ENCODE measurements around the gene VCP. TPM values are rescaled to one million over a fixed set of nuclear protein-coding genes. Genes with fewer than 3 reads are reported as not detected.

Gene VCP
- total RNA-seq, 1 donor from 2014 or later: 397 TPM

- TF ChIP-seq CTCF (IDR thresholded peaks at IDR 0.05; ENCODE audit: unreplicated experiment): no peak
- no peak overlapping the region for H3K27ac Mint-ChIP-seq (ENCODE audit: unreplicated experiment)
- peaks cover 6% of the 10 kb centered on the region for H3K4me1 Mint-ChIP-seq (ENCODE audit: unreplicated experiment)
- H3K36me3 Mint-ChIP-seq (ENCODE audit: low read depth, unreplicated experiment): peaks cover 30% of the 10 kb centered on the region
- H3K27me3 Mint-ChIP-seq (ENCODE audit: unreplicated experiment): peaks cover 6% of the 10 kb centered on the region
- H3K4me3 Mint-ChIP-seq (ENCODE audit: unreplicated experiment): no peak overlapping the region
- no peaks in the 10 kb centered on the region for H3K9me3 Mint-ChIP-seq (ENCODE audit: unreplicated experiment)
- no peak for DNase-seq (ENCODE audit: low spot score)
Measured at GRCh38 chr9:35091536-35091935, 19.1 kb upstream of the VCP start.

- no peaks in the 10 kb centered on the region for H3K9me3 Mint-ChIP-seq (ENCODE audit: unreplicated experiment)
- peaks cover 26% of the 10 kb centered on the region for H3K36me3 Mint-ChIP-seq (ENCODE audit: low read depth, unreplicated experiment)
- no peaks in the 10 kb centered on the region for H3K4me1 Mint-ChIP-seq (ENCODE audit: unreplicated experiment)
- H3K4me3 Mint-ChIP-seq (ENCODE audit: unreplicated experiment): no peak overlapping the region
- peaks cover 6% of the 10 kb centered on the region for H3K27me3 Mint-ChIP-seq (ENCODE audit: unreplicated experiment)
- DNase-seq (ENCODE audit: low spot score): no peak
- TF ChIP-seq CTCF (IDR thresholded peaks at IDR 0.05; ENCODE audit: unreplicated experiment): no peak
- peak overlapping the region; percentile 71 for H3K27ac Mint-ChIP-seq (ENCODE audit: unreplicated experiment)
Measured at GRCh38 chr9:35089434-35089833, 17.0 kb upstream of the VCP start.

GRCh38 chr9:35085078-35085477 lies 12.7 kb upstream of the VCP start:
- no peak for TF ChIP-seq CTCF (IDR thresholded peaks at IDR 0.05; ENCODE audit: unreplicated experiment)
- Mint-ChIP-seq H3K27me3 (ENCODE audit: unreplicated experiment) (peaks cover 9% of the 10 kb centered on the region), H3K4me3 (ENCODE audit: unreplicated experiment) (no peak overlapping the region), H3K27ac (ENCODE audit: unreplicated experiment) (no peak overlapping the region), H3K4me1 (ENCODE audit: unreplicated experiment) (peaks cover under 1% of the 10 kb centered on the region), H3K9me3 (ENCODE audit: unreplicated experiment) (no peaks in the 10 kb centered on the region), H3K36me3 (ENCODE audit: low read depth, unreplicated experiment) (peaks cover 15% of the 10 kb centered on the region)
- DNase-seq (ENCODE audit: low spot score): no peak

GRCh38 chr9:35079426-35080341 lies 7.3 kb upstream of the VCP start, which contains the start of gene FANCG:
Gene FANCG (minus strand): TSS chr9:35079942. CDS start chr9:35079524, 418 bp downstream.
- TF ChIP-seq CTCF (IDR thresholded peaks at IDR 0.05; ENCODE audit: unreplicated experiment): no peak
- Mint-ChIP-seq H3K4me1 (ENCODE audit: unreplicated experiment) (peaks cover 17% of the 10 kb centered on the region), H3K9me3 (ENCODE audit: unreplicated experiment) (no peaks in the 10 kb centered on the region), H3K27ac (ENCODE audit: unreplicated experiment) (peak within 1 kb of the TSS; percentile 87), H3K36me3 (ENCODE audit: low read depth, unreplicated experiment) (peaks cover 3% of the 10 kb centered on the region), H3K27me3 (ENCODE audit: unreplicated experiment) (peaks cover 9% of the 10 kb centered on the region), H3K4me3 (ENCODE audit: unreplicated experiment) (peak within 1 kb of the TSS; percentile 96)
- peak; percentile 85 for DNase-seq (ENCODE audit: low spot score)

- peaks cover 3% of the 10 kb centered on the region for H3K36me3 Mint-ChIP-seq (ENCODE audit: low read depth, unreplicated experiment)
- peak overlapping the region; percentile 96 for H3K4me3 Mint-ChIP-seq (ENCODE audit: unreplicated experiment)
- peaks cover 9% of the 10 kb centered on the region for H3K27me3 Mint-ChIP-seq (ENCODE audit: unreplicated experiment)
- H3K4me1 Mint-ChIP-seq (ENCODE audit: unreplicated experiment): peaks cover 17% of the 10 kb centered on the region
- no peak for TF ChIP-seq CTCF (IDR thresholded peaks at IDR 0.05; ENCODE audit: unreplicated experiment)
- DNase-seq (ENCODE audit: low spot score): no peak
- peak overlapping the region; percentile 36 for H3K27ac Mint-ChIP-seq (ENCODE audit: unreplicated experiment)
- no peaks in the 10 kb centered on the region for H3K9me3 Mint-ChIP-seq (ENCODE audit: unreplicated experiment)
Measured at GRCh38 chr9:35079041-35079425, 6.6 kb upstream of the VCP start.
